SU-DHL-6 (cell line): ENCODE results near the gene BLACAT1.

ENCODE experiments used
- H2AFZ ChIP-seq: fragments of 200-600 bp; sonication (generic); 2 replicates; pipeline ENCODE4 v1.6.1; 2014; ENCODE audit warnings: low read depth, mild to moderate bottlenecking, moderate library complexity, mixed read lengths, antibody characterized with exemption, low read length; ENCODE audit not compliant: severe bottlenecking
- H3F3A ChIP-seq: fragments of 200-600 bp; shearing (Covaris generic); 2 replicates; pipeline ENCODE4 v1.6.0; 2016; ENCODE audit warnings: antibody characterized with exemption, mild to moderate bottlenecking; ENCODE audit not compliant: insufficient read depth
- H3K27ac ChIP-seq: fragments of 200-600 bp; sonication (generic); 2 replicates; pipeline ENCODE4 v1.5.1; 2016; ENCODE audit warnings: low read depth, mild to moderate bottlenecking, low read length, moderate library complexity, mixed read lengths
- H3K27me3 ChIP-seq: fragments of 200-600 bp; sonication (generic), shearing (Covaris generic); 2 replicates; pipeline ENCODE4 v1.6.0; 2014; ENCODE audit warnings: mild to moderate bottlenecking, low read length
- H3K36me3 ChIP-seq: fragments of 200-600 bp; sonication (generic); 2 replicates; pipeline ENCODE4 v1.6.1; 2014; ENCODE audit warnings: mild to moderate bottlenecking, low read length, mixed read lengths
- H3K4me2 ChIP-seq: fragments of 300-600, 200-600 bp; shearing (Covaris generic), sonication (generic); 2 replicates; pipeline ENCODE4 v1.6.0; 2014; ENCODE audit warnings: low read length, low read depth, mild to moderate bottlenecking; ENCODE audit not compliant: poor library complexity, severe bottlenecking
- H3K4me3 ChIP-seq: fragments of 200-600 bp; sonication (generic); 2 replicates; pipeline ENCODE4 v1.5.1; 2014; ENCODE audit warnings: antibody characterized with exemption, low read length, mild to moderate bottlenecking, mixed read lengths; ENCODE audit not compliant: insufficient read depth, poor library complexity, severe bottlenecking
- H3K79me2 ChIP-seq: fragments of 200-600 bp; sonication (generic); 2 replicates; pipeline ENCODE4 v1.6.1; 2014; ENCODE audit warnings: mild to moderate bottlenecking, low read length, moderate library complexity; ENCODE audit not compliant: insufficient read depth
- H3K9ac ChIP-seq: fragments of 200-600 bp; sonication (generic); 2 replicates; pipeline ENCODE4 v1.7.0; 2014; ENCODE audit warnings: mild to moderate bottlenecking, low read length
- H3K9me2 ChIP-seq: fragments of 200-600 bp; sonication (generic); replicated peaks from 2 replicates; pipeline ENCODE4 v1.6.1; 2014; ENCODE audit warnings: low read length; ENCODE audit not compliant: insufficient read depth
- H3K9me3 ChIP-seq: fragments of 200-600 bp; sonication (generic); 2 replicates; pipeline ENCODE4 v1.6.1; 2014; ENCODE audit warnings: low read length, mixed read lengths; ENCODE audit not compliant: insufficient read depth
- H4K20me1 ChIP-seq: fragments of 200-600 bp; sonication (generic); 2 replicates; pipeline ENCODE4 v1.6.1; 2014; ENCODE audit warnings: low read depth, mild to moderate bottlenecking, antibody characterized with exemption, low read length, moderate library complexity, mixed read lengths
- CTCF ChIP-seq: fragments of 200-600 bp; sonication (generic); IDR thresholded peaks from one replicate; pipeline ENCODE4 v1.5.1; 2017; ENCODE audit warnings: antibody characterized with exemption, mild to moderate bottlenecking, low read length, moderate library complexity; ENCODE audit not compliant: insufficient read depth, poor library complexity, severe bottlenecking
- EZH2phosphoT487 ChIP-seq: fragments of 200-600 bp; sonication (generic), shearing (Covaris generic); conservative IDR thresholded peaks from 2 replicates; pipeline ENCODE4 v1.6.1; 2018; ENCODE audit warnings: mild to moderate bottlenecking, antibody characterized with exemption, low read length, moderate library complexity, mixed read lengths

Gene BLACAT1

GRCh38 chr1:205495237-205495823, 39.5 kb upstream of the BLACAT1 start:
- no peaks in the 10 kb centered on the region for H3K79me2 ChIP-seq
- TF ChIP-seq EZH2phosphoT487 (no peak), CTCF (no peak)
- H2AFZ ChIP-seq = no peak overlapping the region
- H3K9me2 ChIP-seq = no peaks in the 10 kb centered on the region
- H3K4me2 ChIP-seq = no peak overlapping the region
- no peaks in the 10 kb centered on the region for H4K20me1 ChIP-seq
- no peak overlapping the region for H3K4me3 ChIP-seq
- H3F3A ChIP-seq = no peaks in the 10 kb centered on the region
- no peak overlapping the region for H3K9ac ChIP-seq
- no peaks in the 10 kb centered on the region for H3K9me3 ChIP-seq
- no peak overlapping the region for H3K27ac ChIP-seq
- no peaks in the 10 kb centered on the region for H3K36me3 ChIP-seq
- 0 out of 2 replicates have a peak, but pooled peaks cover 4% of the 10 kb centered on the region for H3K27me3 ChIP-seq

DNA sequence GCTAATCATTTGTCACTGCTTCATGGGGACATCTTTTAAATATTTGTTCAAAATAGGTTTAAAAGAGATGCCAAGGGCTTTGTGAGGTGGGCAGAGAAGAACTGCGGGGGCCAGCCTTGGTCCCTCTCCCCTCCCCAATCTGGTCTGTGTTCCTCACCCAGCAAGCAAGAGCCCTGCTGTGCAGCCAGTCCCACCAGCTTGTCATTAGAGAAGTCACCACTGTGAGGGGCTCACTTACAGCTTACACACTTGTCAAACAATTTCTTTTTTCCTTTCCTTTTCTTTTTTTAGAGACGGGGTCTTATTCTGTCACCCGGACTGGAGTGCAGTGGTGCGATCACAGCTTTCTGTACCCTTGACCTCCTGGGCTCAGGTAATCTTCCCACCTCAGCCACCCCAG, 38.3 kb upstream of the BLACAT1 start:
- no peak overlapping the region for H2AFZ ChIP-seq
- H3K27ac ChIP-seq = no peak overlapping the region
- TF ChIP-seq EZH2phosphoT487 (no peak), CTCF (no peak)
- no peaks in the 10 kb centered on the region for H4K20me1 ChIP-seq
- no peak overlapping the region for H3K4me2 ChIP-seq
- no peak overlapping the region for H3K4me3 ChIP-seq
- H3K9me2 ChIP-seq = no peaks in the 10 kb centered on the region
- H3F3A ChIP-seq = no peaks in the 10 kb centered on the region
- H3K9me3 ChIP-seq = no peaks in the 10 kb centered on the region
- no peaks in the 10 kb centered on the region for H3K79me2 ChIP-seq
- H3K27me3 ChIP-seq = 0 out of 2 replicates have a peak, but pooled peaks cover 4% of the 10 kb centered on the region
- H3K36me3 ChIP-seq = no peaks in the 10 kb centered on the region
- H3K9ac ChIP-seq = no peak overlapping the region

- no peaks in the 10 kb centered on the region for H3K9me3 ChIP-seq
- H3K9me2 ChIP-seq = no peaks in the 10 kb centered on the region
- no peak overlapping the region for H3K4me3 ChIP-seq
- no peak overlapping the region for H3K4me2 ChIP-seq
- no peak overlapping the region for H2AFZ ChIP-seq
- H3K27ac ChIP-seq = no peak overlapping the region
- no peaks in the 10 kb centered on the region for H4K20me1 ChIP-seq
- TF ChIP-seq EZH2phosphoT487 (no peak), CTCF (no peak)
- no peaks in the 10 kb centered on the region for H3K79me2 ChIP-seq
- H3F3A ChIP-seq = no peaks in the 10 kb centered on the region
- no peaks in the 10 kb centered on the region for H3K36me3 ChIP-seq
- H3K27me3 ChIP-seq = 0 out of 2 replicates have a peak, but pooled peaks cover 4% of the 10 kb centered on the region
- no peak overlapping the region for H3K9ac ChIP-seq
Measured at GRCh38 chr1:205493241-205494085, 37.6 kb upstream of the BLACAT1 start.
